Measurements from ENCODE around the gene GOPC. TPM values are rescaled to one million over a fixed set of nuclear protein-coding genes. Genes with fewer than 3 reads are reported as not detected.

GOPC gene
- polyA plus RNA-seq, 1 donor from 2014 or later = 69.2 TPM

DNA sequence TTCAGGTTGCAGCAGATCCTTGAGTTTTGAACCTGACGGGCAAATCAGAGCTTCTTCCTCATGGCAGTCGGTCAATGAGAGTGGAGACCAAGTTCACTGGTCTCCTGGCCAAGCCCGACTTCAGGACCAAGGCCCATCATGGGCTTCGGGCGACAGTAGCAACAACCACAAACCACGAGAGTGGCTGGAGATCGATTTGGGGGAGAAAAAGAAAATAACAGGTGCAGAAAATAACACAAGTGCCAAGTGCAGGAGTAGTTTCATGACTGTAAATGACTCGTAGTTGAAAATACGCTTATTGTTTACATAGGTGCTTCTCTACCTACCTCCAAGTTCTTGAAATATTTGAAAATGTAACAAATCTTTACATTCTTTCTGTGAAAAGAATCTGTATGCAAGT lies 63.7 kb downstream of the GOPC start:
- H3F3A ChIP-seq (ENCODE audit: insufficient read depth, low read length, poor library complexity, severe bottlenecking) = no peaks in the 10 kb centered on the region
- no peaks in the 10 kb centered on the region for H4K20me1 ChIP-seq (ENCODE audit: insufficient read depth)
- no peak overlapping the region for H3K27ac ChIP-seq (ENCODE audit: low read length)
- TF ChIP-seq EP300 (conservative IDR thresholded peaks at IDR 0.05; ENCODE audit: poor library complexity, severe bottlenecking) = no peak
- no peak overlapping the region for H3K4me3 ChIP-seq (ENCODE audit: low read length)
- no peaks in the 10 kb centered on the region for H3K79me2 ChIP-seq (replicated peaks; ENCODE audit: insufficient read depth, low read length)
- H3K9ac ChIP-seq (ENCODE audit: low read length) = no peak overlapping the region
- H3K36me3 ChIP-seq (ENCODE audit: insufficient read depth, low read length) = no peaks in the 10 kb centered on the region
- H2AFZ ChIP-seq (ENCODE audit: low read depth, low read length) = no peak overlapping the region
- H3K27me3 ChIP-seq (ENCODE audit: insufficient read depth, low read depth, low read length) = no peaks in the 10 kb centered on the region
- H3K9me2 ChIP-seq (ENCODE audit: insufficient read depth, low read length) = no peaks in the 10 kb centered on the region
- H3K4me2 ChIP-seq (ENCODE audit: low read length) = no peak overlapping the region
- H3K9me3 ChIP-seq (ENCODE audit: low read length) = no peaks in the 10 kb centered on the region

DNA sequence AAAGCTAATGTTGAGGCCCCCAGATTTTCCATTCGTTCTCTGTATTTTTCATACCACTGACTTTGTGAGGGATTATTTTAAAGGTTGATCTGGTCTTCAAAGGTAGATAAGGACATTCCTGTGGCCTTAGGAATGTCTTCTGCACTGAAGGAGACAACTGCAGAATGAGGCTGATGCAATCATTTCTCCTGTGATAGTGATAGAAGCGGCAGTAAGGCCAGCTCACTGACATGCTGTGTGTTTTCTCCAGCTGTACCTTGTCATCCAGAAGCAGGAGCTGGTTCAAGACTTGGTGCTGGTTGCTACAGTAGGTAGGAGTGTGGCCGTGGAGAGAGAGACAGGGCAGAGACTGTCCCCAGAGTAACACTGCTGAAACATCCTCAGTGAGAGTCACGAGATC lies 66.0 kb downstream of the GOPC start:
- Histone ChIP-seq H3K9me3 (ENCODE audit: low read length) (no peaks in the 10 kb centered on the region), H2AFZ (ENCODE audit: low read depth, low read length) (no peak overlapping the region), H4K20me1 (ENCODE audit: insufficient read depth) (no peaks in the 10 kb centered on the region), H3K9ac (ENCODE audit: low read length) (no peak overlapping the region), H3K27me3 (ENCODE audit: insufficient read depth, low read depth, low read length) (no peaks in the 10 kb centered on the region), H3K9me2 (ENCODE audit: insufficient read depth, low read length) (no peaks in the 10 kb centered on the region), H3K36me3 (ENCODE audit: insufficient read depth, low read length) (no peaks in the 10 kb centered on the region), H3K27ac (ENCODE audit: low read length) (no peak overlapping the region), H3K79me2 (replicated peaks; ENCODE audit: insufficient read depth, low read length) (no peaks in the 10 kb centered on the region), H3K4me3 (ENCODE audit: low read length) (no peak overlapping the region), H3K4me2 (ENCODE audit: low read length) (no peak overlapping the region), H3F3A (ENCODE audit: insufficient read depth, low read length, poor library complexity, severe bottlenecking) (no peaks in the 10 kb centered on the region)
- TF ChIP-seq, protein P1, sequence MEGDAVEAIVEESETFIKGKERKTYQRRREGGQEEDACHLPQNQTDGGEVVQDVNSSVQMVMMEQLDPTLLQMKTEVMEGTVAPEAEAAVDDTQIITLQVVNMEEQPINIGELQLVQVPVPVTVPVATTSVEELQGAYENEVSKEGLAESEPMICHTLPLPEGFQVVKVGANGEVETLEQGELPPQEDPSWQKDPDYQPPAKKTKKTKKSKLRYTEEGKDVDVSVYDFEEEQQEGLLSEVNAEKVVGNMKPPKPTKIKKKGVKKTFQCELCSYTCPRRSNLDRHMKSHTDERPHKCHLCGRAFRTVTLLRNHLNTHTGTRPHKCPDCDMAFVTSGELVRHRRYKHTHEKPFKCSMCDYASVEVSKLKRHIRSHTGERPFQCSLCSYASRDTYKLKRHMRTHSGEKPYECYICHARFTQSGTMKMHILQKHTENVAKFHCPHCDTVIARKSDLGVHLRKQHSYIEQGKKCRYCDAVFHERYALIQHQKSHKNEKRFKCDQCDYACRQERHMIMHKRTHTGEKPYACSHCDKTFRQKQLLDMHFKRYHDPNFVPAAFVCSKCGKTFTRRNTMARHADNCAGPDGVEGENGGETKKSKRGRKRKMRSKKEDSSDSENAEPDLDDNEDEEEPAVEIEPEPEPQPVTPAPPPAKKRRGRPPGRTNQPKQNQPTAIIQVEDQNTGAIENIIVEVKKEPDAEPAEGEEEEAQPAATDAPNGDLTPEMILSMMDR (IDR thresholded peaks at IDR 0.05; ENCODE audit: poor library complexity, severe bottlenecking) = no peak
- TF ChIP-seq EP300 (conservative IDR thresholded peaks at IDR 0.05; ENCODE audit: poor library complexity, severe bottlenecking) (no peak), TAF1 (IDR thresholded peaks at IDR 0.05; ENCODE audit: low read depth) (no peak)

DNA sequence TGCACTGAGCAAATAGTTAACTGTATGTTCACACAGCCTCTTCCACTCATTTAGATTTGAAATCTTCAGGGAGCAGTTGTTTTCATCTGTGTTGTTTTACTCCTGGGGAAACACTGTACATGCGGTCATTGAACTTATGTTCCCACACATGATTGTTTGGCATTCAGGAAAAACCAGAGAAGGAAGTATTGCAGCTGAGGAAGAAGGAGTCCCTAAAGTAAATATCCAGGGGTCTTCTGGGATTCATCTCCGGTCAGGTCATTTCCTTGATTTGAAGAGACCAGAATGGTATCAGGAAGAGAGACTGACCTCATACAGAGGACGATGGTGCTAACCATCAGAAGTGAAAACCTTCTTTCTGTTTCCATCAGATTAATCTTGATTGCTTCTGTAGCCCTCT lies 67.3 kb downstream of the GOPC start:
- Histone ChIP-seq H3K36me3 (ENCODE audit: insufficient read depth, low read length) (no peaks in the 10 kb centered on the region), H3K9me3 (ENCODE audit: low read length) (no peaks in the 10 kb centered on the region), H3F3A (ENCODE audit: insufficient read depth, low read length, poor library complexity, severe bottlenecking) (no peaks in the 10 kb centered on the region), H4K20me1 (ENCODE audit: insufficient read depth) (no peaks in the 10 kb centered on the region), H3K9ac (ENCODE audit: low read length) (no peak overlapping the region), H3K9me2 (ENCODE audit: insufficient read depth, low read length) (no peaks in the 10 kb centered on the region), H2AFZ (ENCODE audit: low read depth, low read length) (no peak overlapping the region), H3K27me3 (ENCODE audit: insufficient read depth, low read depth, low read length) (no peaks in the 10 kb centered on the region), H3K27ac (ENCODE audit: low read length) (no peak overlapping the region), H3K4me3 (ENCODE audit: low read length) (peak overlapping the region; percentile 6), H3K4me2 (ENCODE audit: low read length) (no peak overlapping the region), H3K79me2 (replicated peaks; ENCODE audit: insufficient read depth, low read length) (no peaks in the 10 kb centered on the region)
- TF ChIP-seq, protein P2, sequence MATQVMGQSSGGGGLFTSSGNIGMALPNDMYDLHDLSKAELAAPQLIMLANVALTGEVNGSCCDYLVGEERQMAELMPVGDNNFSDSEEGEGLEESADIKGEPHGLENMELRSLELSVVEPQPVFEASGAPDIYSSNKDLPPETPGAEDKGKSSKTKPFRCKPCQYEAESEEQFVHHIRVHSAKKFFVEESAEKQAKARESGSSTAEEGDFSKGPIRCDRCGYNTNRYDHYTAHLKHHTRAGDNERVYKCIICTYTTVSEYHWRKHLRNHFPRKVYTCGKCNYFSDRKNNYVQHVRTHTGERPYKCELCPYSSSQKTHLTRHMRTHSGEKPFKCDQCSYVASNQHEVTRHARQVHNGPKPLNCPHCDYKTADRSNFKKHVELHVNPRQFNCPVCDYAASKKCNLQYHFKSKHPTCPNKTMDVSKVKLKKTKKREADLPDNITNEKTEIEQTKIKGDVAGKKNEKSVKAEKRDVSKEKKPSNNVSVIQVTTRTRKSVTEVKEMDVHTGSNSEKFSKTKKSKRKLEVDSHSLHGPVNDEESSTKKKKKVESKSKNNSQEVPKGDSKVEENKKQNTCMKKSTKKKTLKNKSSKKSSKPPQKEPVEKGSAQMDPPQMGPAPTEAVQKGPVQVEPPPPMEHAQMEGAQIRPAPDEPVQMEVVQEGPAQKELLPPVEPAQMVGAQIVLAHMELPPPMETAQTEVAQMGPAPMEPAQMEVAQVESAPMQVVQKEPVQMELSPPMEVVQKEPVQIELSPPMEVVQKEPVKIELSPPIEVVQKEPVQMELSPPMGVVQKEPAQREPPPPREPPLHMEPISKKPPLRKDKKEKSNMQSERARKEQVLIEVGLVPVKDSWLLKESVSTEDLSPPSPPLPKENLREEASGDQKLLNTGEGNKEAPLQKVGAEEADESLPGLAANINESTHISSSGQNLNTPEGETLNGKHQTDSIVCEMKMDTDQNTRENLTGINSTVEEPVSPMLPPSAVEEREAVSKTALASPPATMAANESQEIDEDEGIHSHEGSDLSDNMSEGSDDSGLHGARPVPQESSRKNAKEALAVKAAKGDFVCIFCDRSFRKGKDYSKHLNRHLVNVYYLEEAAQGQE (IDR thresholded peaks at IDR 0.05; ENCODE audit: borderline replicate concordance) = no peak
- TF ChIP-seq TAF1 (IDR thresholded peaks at IDR 0.05; ENCODE audit: low read depth) = no peak
- TF ChIP-seq EZH2 (IDR thresholded peaks at IDR 0.05; ENCODE audit: borderline replicate concordance, insufficient read depth, low read length, poor library complexity, severe bottlenecking) = no peak
- no peak for TF ChIP-seq MXI1 (conservative IDR thresholded peaks at IDR 0.05; ENCODE audit: poor library complexity, severe bottlenecking)
